ENCODE data around the gene CETN2.
"Not testable (repeated sequence)": the region's sequence is repeated elsewhere in the genome, so short reads cannot be mapped to it uniquely, and the experiment has no call there.

Gene CETN2

DNA sequence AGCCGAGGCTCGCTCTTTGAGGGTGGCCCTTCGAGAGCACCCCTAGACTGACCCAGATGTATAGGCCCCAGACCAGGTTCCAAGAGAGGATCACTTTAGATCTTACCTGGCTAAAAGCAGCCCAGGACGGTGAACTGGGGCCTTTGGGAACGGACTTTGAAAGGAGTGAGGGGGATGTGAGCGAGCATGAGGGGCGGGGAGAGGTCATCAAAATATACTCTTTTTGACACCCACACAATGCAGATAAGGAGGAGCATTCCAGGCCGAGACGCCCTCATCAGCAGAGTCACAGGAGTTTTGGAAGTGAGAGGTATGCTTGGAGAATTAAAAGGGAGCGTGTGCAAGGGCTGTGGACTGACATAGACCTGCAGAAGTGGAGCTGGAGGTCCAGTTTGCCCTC, 834 bp upstream of the CETN2 start:
- no peak for DNase-seq

DNA sequence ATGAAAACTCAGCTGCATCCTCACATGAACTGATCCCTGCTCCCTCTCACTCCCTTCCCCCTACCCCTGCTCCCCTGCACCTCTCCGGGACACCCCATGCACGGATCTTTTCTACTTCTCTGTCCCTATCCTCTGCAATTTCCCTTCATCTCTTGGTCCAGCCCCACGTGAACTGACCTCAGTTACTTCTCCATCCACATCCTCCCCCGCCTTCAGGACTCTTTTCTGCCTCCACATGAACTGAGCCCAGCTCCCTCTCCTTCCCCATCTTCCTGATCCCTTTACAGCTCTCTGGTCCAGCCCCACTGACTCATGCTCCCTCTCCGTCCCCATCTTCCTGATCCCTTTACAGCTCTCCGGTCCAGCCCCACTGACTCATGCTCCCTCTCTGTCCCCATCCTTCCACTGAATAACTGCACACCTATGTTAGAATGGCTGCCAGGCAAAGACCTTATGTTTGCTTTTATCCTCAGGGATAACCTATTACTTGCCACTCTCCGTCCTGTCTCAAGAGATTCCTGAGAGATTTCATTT, 5.6 kb downstream of the CETN2 start:
- DNase-seq: no peak

DNA sequence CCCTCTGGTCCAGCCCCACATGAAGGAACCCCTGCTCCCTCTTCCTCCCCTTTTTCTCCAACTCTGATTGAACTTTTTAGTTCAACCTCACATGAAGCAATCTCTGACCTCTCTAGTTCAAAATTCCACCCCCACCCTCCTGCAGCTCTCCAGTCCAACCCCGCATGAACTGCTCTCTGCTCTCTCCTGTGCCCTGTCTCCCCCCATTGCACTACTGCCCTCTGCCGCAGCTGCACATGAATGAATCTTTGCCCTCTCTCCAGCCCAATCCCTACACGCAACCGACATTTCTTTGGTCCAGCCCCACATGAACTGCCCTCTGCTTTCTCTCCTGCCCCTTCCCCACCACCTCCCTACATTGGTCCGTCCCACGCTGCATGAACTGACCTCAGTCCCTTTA, 6.9 kb downstream of the CETN2 start:
- no peak for DNase-seq

DNA sequence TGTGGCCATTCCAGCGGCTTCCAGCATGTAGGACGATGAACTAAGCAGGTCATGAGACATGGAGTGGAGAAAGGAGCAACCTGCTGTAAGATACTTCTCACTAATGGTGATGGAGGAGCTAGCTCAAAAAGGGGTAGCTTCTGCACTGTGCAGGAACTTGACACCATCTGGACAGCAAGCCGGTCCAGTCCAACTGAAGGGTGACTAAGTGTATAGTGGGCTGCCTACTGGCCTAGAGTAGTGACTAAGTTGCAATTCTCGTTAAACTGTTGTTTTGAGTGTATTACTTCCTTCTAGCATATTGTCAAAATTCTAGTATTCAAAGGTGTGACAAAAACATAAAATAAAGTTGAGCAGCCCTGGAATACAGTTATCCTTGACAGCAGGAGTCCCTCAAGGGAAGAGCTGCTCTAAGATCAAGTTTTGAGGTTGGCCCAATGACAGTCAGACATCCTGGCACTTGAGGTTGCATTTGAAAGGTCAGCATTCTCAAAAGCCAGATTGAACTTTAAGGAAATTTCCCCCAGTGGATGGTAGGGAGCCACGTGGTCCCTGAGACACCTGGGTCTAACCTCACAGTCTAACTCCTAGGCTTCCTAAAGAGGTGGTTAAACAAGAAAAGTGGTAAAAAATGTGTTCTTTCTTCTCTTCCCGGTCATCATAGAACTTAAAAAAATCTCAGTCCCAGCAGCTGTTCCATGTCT, 8.0 kb downstream of the CETN2 start:
- no peak for DNase-seq

DNA sequence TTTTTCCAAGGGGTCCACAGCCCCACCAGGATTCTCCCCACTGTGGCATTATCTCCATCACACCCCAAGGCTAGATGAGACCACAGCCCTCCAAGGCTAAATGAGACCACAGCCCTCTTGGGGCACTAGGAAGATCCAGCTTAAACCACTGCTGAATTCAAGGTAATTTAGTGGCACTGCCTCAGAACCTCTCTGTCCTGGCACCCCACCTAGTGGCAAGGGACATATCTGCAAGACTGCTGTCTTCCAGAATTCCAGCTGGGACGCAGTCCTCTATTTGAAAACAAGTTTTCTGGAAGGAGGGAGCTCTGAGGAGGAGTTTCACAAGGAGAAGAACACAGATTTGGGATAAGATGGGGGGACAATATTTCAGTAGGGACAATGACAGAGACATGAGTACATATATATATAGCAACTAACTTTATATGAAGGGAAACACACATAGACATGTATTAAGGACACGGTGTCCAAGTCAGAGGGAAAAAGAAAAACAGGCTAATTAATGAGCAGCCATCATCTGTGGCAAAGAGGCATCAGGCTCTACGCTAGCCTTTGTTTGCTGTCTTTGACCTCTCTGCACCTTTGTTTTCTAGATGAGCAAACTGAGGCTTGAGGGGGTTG, 9.3 kb downstream of the CETN2 start:
- DNase-seq: no peak

DNA sequence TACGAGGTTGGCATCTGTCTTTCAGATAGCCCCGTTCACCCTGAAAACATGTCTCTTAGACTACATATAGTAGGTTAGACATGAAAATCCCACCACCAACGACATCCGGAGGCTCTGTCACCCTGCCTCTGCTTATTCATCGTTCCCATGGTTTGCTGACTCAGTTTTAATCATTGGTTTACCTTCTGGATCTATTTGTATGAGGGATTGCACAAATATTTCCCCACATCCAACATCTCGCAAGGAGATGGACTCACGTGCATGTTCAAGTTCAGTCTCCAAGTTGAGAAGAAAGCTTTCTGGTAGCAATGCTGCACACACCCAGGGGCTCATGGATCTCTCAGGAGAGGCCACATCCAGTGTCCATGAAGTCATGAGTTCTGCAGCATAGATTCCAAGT, 10.8 kb downstream of the CETN2 start:
- no peak for DNase-seq

DNA sequence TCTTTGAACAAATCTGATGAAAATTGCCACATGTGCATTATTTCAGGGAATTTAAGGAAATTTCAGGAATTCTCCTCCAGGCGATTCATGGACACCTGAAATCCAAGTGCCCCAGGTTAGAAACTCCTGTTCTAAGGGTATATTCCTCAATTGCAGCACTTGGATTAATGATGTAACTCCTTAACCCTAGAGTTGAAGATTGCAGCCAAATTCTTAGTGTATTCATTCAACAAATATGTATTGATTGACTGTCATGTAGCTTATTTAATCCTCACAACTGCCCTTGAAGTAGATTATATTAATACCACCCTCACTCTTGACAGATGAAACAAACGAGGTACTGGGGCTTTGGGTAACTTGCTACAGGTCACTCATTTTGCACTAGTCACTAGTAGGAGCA, 11.3 kb downstream of the CETN2 start:
- DNase-seq: no peak

DNA sequence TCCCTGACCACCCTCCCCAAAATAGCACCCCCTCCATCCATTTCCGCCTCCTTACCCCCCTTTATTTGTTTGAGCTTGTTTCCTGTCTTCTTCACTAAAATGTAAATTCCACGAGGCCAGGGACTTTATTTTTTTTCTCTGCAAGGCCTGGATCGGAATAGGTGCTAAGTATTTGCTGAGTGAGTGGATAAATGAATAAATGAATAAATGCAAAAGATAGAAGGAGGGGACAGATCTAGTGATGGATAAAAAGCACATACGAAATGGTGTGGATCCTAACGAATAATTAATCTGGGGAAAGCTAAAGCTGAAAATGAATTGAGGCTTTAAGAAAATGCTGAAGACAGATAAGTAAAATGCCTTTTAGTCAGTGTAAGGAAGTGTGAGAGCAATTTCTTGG, 12.2 kb downstream of the CETN2 start:
- no peak for DNase-seq

DNA sequence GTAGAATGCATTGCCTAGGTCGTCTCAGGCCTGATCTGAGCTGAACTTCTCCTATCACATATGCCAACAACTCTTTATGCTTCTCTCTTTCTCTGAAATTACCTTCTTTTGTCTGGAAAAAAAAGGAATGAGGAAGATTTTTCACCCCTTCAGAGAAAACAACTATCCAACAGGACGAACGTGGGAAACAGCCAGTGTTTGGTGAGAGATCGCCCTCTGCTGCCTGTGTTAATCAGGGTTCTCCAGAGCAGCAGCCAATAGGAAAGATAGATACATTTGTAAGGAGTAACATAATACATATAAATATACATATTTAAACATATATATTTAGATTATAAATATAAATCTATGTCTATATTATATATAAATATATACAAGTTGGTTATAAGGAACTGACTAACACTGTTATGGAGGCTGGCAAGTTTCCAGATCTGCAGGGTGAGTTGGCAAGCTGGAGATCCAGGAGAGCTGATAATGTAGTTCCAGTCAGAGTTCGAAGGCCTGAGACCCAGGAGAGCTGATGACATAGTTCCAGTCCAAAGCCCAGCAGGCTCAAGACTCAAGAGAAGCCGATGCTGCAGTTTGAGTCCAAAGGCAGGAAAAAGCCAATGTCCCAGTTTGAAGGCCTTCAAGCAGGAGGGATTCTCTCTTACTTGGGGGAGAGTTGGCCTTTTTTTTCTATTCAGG, 13.3 kb downstream of the CETN2 start:
- DNase-seq: no peak

DNA sequence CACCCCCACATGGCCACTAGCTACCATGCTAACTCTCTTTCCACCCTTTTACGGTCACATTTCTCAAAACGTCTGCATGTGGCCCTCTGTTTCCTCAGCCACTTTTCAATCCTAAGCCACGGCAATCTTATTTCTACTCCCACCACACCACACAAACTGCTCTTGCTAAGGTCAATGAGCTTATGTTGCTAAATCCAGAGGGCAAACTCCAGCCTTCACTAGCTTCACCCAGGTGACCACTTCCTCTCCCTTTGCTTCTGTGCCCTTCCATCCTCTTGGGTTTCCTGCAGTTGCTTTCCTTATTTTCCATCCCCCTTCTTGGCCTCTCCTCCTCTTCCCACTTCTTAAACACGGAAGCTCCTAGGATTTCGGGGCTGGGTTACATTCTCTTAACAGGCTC, 16.5 kb downstream of the CETN2 start:
- no peak for DNase-seq

DNA sequence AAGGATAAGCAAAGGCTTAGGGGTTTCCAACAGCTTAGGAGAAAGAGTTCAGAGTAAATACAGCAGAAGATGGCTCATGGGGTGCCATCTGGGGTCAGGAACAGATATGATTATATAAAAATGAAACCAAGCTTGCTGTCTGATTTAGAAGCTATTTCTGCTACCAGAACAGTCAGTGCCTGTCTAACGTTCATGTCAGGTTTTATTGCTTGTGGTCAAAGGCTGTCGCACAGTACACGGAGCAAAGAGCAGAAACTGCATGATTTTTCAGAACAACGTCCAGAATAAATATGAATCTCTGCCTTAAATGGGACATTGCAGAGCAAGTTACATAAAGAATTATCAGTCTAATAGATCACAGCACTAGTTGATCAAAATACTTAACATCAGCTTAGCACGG, 17.4 kb downstream of the CETN2 start:
- DNase-seq: no peak

DNA sequence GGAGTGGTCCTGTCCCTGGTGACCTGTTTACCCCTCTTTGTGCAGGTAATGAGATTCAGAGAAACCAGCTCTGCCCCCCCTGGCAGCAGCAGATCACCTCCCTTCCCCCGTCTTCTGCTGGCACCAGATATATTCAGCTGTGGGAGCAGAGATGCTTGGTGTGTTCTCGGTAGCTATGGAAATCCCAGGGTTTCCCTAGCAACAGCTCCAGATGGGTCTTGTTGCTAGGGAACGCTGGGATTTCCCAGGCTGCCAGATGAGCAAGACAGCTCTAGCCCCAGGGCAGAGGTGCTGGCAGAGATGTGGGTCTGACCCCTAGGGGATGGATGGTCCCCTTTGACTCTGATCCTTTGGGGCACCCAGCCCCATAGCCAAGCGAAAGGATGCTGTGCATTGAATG, 20.2 kb downstream of the CETN2 start:
- DNase-seq: no peak

DNA sequence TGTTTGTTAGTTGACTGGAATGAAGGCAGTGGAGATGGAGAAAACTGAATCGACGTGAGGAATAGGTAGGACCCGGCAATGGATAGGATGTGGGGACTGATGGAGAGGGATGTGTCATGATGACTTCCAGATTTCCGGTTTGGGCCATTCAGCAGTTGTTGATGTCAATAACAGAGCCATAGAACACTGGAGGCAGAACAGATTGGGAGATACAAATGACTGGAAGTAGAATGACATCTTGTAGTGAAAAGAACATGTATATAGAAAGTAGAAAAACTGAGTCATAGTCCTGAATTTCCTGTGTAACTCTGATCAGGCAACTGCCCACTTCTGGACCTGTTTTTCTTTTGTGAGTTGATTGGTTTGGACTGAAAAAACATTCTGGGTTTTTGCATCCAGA, 24.5 kb downstream of the CETN2 start:
- DNase-seq: no peak

DNA sequence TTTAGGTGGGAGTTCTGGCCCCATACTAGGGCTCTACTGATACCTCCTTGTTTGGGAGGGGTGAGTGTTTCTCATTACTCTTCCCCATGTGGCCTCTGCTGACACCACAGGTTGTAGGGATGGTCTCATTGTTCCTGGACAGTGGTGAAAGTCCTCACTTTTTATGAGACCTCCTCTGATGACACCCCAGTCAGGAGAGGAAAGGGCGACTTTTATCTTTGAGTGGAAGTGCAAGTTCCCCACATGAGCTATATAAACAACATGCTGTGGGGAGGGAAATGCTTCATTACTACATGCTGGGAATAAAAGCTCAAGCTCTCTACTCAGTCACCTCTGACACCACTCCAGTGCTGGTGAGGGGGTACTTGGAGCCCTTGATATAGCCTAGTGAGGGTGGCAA, 31.6 kb downstream of the CETN2 start:
- no peak for DNase-seq

DNA sequence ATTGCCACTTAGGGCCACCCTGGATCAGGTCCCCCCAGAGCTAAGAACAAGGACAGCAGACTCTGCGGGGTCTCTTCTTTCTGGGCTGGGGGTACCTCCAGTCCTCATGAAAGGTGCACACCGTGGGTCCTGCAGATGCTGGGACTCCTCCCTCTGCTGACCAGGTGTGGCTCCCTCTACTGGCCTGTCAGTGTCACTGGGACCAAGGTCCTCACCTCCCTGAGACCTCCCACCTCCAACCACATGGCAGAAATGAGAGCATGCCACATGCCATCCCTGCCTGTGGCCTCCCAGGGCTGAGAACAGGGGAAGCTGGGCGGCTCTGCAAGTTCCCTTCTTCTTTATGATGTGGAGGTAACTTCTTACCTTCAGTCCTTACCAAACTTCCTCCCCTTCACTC, 43.5 kb downstream of the CETN2 start:
- not testable (repeated sequence) for DNase-seq

All from GOT3 (cell line).